Measurements from ENCODE around the gene GPC1.

Gene GPC1

GRCh38 chr2:240455272-240455646, 19.8 kb downstream of the GPC1 start:
- no peak for DNase-seq (ENCODE audit: low read depth)
- TF ChIP-seq CTCF (IDR thresholded peaks at IDR 0.05; ENCODE audit: insufficient read depth, low read depth, low read length, missing control alignments): no peak
- no peak overlapping the region for H3K4me3 ChIP-seq (ENCODE audit: low read length)

- no peak for TF ChIP-seq CTCF (IDR thresholded peaks at IDR 0.05; ENCODE audit: insufficient read depth, low read depth, low read length, missing control alignments)
- no peak overlapping the region for H3K4me3 ChIP-seq (ENCODE audit: low read length)
- DNase-seq (ENCODE audit: low read depth): no peak
Observed at GRCh38 chr2:240455647-240456446, 20.4 kb downstream of the GPC1 start.

- H3K4me3 ChIP-seq (ENCODE audit: low read length): no peak overlapping the region
- DNase-seq (ENCODE audit: low read depth): no peak
- no peak for TF ChIP-seq CTCF (IDR thresholded peaks at IDR 0.05; ENCODE audit: insufficient read depth, low read depth, low read length, missing control alignments)
Observed at GRCh38 chr2:240456447-240457222, 21.2 kb downstream of the GPC1 start.

GRCh38 chr2:240457223-240458043, 22.0 kb downstream of the GPC1 start:
- no peak for DNase-seq (ENCODE audit: low read depth)
- H3K4me3 ChIP-seq (ENCODE audit: low read length): no peak overlapping the region

GRCh38 chr2:240458044-240458899, 22.8 kb downstream of the GPC1 start:
- DNase-seq (ENCODE audit: low read depth): peak; percentile 49
- H3K4me3 ChIP-seq (ENCODE audit: low read length): no peak overlapping the region
- no peak for TF ChIP-seq CTCF (IDR thresholded peaks at IDR 0.05; ENCODE audit: insufficient read depth, low read depth, low read length, missing control alignments)

More at GRCh38 chr2:240457223-240458043, 22.0 kb downstream of the GPC1 start:
- TF ChIP-seq CTCF (IDR thresholded peaks at IDR 0.05; ENCODE audit: insufficient read depth, low read depth, low read length, missing control alignments): no peak

GRCh38 chr2:240458900-240459391, 23.5 kb downstream of the GPC1 start:
- no peak overlapping the region for H3K4me3 ChIP-seq (ENCODE audit: low read length)
- DNase-seq (ENCODE audit: low read depth): no peak
- no peak for TF ChIP-seq CTCF (IDR thresholded peaks at IDR 0.05; ENCODE audit: insufficient read depth, low read depth, low read length, missing control alignments)
